NCI-H1694 (cell line): ENCODE results near the gene LBR.

Experiments
- DNase-seq: peaks from one replicate; lab custom pipeline; 2025; lab: John Stamatoyannopoulos, UW

LBR gene

GRCh38 chr1:225464851-225465792 is 37.3 kb upstream of the LBR start:
- no peak for DNase-seq

GRCh38 chr1:225462714-225463574 is 35.1 kb upstream of the LBR start:
- peak; percentile 90 for DNase-seq

GRCh38 chr1:225462429-225462713 is 34.5 kb upstream of the LBR start:
- no peak for DNase-seq

GRCh38 chr1:225461533-225462428 is 33.9 kb upstream of the LBR start:
- DNase-seq: no peak

- DNase-seq: no peak
These were observed 33.1 kb upstream of the LBR start for GRCh38 chr1:225460737-225461532.

GRCh38 chr1:225460021-225460736 is 32.3 kb upstream of the LBR start:
- DNase-seq: no peak

GRCh38 chr1:225458222-225458631 is 30.4 kb upstream of the LBR start:
- DNase-seq: no peak

GRCh38 chr1:225454733-225455132 is 26.9 kb upstream of the LBR start:
- no peak for DNase-seq

GRCh38 chr1:225453797-225454648 is 26.2 kb upstream of the LBR start:
- peak; percentile 90 for DNase-seq

GRCh38 chr1:225451840-225452515 is 24.1 kb upstream of the LBR start:
- DNase-seq: no peak

- DNase-seq: no peak
These were observed 23.5 kb upstream of the LBR start for GRCh38 chr1:225451340-225451739.

GRCh38 chr1:225450491-225451191 is 22.8 kb upstream of the LBR start:
- no peak for DNase-seq

GRCh38 chr1:225449774-225450173 is 21.9 kb upstream of the LBR start:
- no peak for DNase-seq

GRCh38 chr1:225449261-225449660 is 21.4 kb upstream of the LBR start:
- DNase-seq: no peak

GRCh38 chr1:225448146-225448805 is 20.4 kb upstream of the LBR start:
- no peak for DNase-seq

GRCh38 chr1:225447650-225448089 is 19.8 kb upstream of the LBR start:
- no peak for DNase-seq

GRCh38 chr1:225446981-225447615 is 19.3 kb upstream of the LBR start:
- no peak for DNase-seq
